Uterus (tissue), 2 donors: ENCODE data around the gene RPS6KA1.

Source experiments
- CTCF ChIP-seq, 4 experiments: fragments of 200-600 bp in 2 of 4; fragments of 450-650 bp in 2 of 4; sonication (generic) in 2 of 4; IDR thresholded peaks; one replicate each; pipeline ENCODE4 v1.5.1; 2016 to 2019; ENCODE audit warnings: antibody characterized with exemption in 4 of 4, mild to moderate bottlenecking in 2 of 4, moderate library complexity in 1 of 4
- POLR2A ChIP-seq, 2 donors: fragments of 450-650 bp; IDR thresholded peaks; one replicate each; pipeline ENCODE4 v1.6.1; 2016; ENCODE audit warnings: antibody characterized with exemption in 2 of 2, mild to moderate bottlenecking in 1 of 2, moderate library complexity in 1 of 2

DNA sequence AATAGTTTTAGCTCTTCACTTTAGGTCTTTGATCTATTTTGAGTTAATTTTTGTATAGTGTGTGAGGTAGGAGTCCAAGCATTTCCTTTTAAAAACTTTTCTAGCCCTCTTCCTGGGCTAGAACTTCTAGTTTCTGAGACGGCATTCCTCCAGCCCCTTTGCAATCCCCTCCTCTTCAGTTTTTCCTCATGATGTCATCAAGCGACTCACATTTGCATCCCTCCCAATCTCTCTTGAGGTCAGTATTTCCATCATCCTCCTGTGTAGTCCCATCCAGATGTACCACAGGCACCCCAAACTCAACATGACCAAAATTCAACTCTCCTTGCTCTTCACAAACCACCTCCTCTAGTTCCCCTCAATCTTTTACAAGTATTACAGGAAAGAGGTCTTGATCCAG lies 46.6 kb upstream of the RPS6KA1 start:
- no peak for TF ChIP-seq CTCF (IDR thresholded peaks at IDR 0.05)
- no peak for TF ChIP-seq POLR2A (IDR thresholded peaks at IDR 0.05)
